HG03159 (cell line): Measurements from ENCODE around the gene SNPH.

ENCODE experiments used
- ATAC-seq: cut with Tn5 transposase; IDR thresholded peaks from one replicate; pipeline ENCODE4 v1.9.1; 2021; ENCODE audit warnings: mild to moderate bottlenecking, moderate library complexity; ENCODE audit not compliant: unreplicated experiment

SNPH gene

DNA sequence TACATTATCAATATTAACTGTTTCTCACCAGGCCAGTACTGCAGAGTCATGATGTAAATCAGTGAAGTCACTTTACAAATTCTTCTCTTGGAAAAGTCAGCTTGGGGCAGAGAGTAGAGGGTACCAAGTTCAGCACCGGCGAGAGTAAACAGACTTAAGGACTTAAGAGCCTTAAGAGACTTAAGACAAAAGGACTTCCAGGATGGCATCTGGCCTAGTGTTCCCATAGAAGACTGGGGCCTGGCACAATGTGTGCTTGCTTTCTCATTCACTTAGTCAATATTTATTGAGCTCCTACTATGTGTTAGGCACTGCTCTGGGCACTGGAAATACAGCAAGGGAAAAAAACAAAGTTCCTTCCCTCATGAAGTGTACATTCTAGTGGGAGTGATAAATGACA is 1.4 kb upstream of the SNPH start:
- no peak for ATAC-seq

DNA sequence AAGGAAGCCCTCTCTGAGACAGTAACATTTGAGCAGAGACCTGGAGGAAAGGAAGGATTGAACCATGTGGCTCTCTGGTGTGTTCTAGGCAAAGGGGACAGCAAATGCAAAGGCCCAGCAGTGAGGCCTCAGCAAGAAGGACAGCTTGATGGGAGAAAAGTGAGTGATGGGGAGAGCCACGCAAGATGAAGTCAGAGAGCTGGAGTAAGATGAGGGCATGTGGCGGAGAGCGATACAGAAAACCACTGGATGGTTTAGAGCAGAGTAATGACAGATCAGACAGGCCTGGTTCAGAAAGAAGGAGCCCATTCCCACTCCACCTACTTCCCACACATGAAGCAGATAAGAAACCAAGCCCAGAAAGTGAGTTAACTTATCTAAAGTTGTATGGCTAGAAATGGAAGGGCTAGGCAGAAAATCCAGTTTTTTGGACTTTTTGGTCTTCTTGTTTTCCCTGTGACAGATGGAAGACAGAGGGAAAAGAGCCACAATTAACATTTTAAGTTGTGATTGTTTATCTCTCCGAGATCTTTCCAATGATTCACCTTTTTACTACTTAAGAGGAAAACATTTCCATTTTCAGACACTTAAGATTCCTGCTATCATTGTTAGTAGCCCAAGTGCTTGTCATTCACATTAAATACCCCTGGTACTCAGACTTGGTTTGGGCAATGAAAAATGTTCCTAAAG is 723 bp upstream of the SNPH start:
- no peak for ATAC-seq

DNA sequence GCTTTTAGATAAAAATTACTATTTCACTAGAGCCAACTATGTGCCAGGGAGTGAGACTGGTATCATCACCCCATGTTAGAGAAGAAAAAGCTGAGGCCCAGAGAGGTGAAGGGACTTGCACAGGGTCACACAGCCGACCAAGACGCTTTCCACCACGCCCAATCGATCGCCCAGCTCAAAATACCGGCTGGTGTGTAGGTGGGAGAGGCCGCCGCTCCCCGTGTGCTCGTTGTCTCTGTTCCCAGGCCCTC is 253 bp upstream of the SNPH start:
- no peak for ATAC-seq

DNA sequence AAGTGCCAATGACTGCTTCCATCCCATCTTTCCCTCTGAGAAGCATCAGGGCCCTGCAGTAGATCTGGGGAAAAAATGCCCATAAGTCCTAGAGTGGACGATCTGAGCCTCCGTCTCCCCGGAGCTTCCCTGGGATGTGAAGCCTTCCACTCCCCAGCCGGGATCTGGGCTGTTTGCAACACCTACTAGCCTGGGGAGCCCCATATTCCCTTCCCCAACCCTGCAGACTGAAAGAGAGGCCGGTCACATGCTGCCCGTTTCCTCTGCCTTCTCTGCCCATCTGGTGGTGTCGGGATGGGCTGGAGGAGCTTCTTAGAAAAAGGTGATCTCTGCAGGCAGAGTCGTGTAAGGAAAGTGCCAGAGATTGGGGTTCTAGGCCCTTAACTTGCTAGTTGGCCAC is 1.1 kb downstream of the SNPH start:
- no peak for ATAC-seq

DNA sequence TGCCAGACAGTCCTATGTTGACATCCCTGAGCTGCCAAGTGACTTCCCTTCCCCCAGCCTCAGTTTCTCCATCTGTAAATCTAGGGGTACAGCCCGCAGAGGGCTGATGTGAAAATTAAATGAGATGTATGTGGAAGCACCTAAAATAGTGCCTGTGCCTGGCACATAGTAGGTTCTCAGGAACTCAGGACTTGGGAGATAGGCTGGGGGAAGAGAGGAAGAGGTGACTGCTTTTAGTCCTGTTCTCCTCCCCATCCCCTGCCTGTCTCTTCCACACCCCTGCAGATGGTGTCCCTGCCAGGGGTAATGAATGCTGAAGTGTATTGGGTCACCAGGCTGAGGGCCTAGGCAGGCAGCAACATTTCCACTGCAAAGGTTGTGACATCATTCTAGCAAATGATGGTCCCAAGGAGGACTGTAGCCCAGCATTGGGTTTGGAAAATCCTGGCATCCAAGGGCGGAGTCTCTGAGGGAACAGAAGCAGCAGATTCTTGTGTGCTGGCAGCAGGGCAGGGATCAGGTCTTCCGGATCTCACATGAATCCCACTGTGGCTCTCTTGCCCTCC is 1.8 kb downstream of the SNPH start:
- no peak for ATAC-seq

DNA sequence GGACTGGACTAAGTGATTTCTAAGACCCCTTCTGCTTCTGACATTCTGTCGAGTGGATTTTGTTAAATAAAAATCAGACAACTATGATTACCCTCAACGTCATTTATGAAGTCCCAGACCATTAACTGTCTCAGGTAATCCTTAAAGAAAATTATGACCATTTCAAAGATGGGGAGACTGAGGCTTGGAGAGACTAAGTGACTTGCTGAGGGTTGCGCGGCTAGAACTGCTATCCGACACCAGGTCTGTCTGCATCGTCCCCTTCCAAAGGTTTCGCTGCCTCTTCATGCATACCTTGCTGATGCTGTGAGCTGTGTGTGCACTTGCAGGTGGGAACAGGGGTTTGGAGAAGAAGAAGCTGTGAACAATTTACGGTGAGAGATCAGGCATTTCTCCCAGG is 3.1 kb downstream of the SNPH start:
- ATAC-seq: no peak

DNA sequence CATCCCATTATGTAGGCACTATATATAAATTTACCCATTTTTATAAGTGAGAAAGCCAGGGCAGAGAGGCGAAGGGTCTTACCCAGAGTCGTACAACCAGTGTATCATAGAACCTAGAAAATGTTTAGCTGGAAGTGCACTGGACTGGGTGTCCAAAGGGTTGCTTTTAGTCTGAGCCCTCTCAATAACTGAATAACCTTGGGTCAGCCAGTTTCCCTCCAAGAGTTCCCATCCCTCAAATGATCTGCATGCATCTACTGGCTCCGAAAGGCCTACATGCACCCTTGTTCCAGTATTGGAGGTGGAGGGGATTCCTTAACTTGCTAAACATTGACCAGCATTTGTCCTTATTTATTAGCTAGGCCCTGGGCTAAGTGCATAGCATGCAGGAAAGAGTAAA is 3.8 kb downstream of the SNPH start:
- ATAC-seq: no peak

DNA sequence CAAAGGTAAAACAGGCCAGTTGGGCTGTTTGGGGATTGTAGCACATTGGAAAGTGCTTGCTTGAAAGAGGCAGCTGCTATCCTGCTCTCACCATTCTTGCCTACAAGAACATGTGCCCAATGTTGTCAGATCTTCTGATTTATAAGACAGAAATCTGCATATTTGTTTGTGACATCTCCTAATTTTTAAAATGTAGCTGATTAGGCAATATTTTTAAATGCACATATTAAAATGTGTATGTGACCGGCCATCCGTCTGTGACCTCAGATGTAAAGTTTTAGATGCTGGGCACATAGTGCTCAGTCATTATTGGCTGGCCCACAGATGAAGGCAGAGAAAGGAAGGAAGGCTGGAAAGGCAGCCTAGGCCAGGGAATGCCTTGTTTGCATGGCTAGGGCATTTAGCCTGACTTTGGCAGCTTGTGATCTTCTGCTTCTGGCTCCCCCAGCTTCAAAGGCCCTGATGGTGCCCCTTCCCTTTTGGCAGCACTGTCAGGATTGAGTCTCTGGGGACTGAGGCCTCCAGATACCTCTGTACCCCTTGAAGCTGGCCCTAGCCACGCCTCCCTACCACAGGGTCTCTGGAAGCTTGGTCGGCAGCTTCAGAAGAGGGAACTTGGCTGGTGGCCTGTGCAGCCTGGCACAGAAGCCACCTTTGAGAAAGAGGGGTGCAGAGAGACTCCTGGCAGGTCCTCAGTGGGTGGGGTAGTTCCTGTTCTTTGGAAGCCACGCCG is 6.4 kb downstream of the SNPH start:
- ATAC-seq: no peak

DNA sequence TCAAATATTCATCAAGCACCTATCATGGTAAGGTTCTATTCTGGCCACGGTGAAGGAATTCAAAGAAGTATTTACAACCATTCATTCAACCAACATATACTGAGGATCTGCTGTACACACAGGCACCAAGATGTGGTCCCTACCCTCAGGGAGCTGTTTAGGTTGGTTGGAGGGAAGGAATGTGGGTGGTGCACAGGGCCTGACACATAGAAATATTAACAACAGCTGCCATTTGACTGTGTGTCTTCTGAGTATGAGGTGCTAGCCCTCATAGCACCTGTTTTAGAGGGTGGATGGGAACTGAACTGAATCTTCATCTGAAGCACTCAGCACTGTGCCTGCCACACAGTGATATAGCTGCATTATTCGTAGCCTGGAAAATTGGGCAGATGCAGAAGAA is 7.3 kb downstream of the SNPH start:
- ATAC-seq: no peak

DNA sequence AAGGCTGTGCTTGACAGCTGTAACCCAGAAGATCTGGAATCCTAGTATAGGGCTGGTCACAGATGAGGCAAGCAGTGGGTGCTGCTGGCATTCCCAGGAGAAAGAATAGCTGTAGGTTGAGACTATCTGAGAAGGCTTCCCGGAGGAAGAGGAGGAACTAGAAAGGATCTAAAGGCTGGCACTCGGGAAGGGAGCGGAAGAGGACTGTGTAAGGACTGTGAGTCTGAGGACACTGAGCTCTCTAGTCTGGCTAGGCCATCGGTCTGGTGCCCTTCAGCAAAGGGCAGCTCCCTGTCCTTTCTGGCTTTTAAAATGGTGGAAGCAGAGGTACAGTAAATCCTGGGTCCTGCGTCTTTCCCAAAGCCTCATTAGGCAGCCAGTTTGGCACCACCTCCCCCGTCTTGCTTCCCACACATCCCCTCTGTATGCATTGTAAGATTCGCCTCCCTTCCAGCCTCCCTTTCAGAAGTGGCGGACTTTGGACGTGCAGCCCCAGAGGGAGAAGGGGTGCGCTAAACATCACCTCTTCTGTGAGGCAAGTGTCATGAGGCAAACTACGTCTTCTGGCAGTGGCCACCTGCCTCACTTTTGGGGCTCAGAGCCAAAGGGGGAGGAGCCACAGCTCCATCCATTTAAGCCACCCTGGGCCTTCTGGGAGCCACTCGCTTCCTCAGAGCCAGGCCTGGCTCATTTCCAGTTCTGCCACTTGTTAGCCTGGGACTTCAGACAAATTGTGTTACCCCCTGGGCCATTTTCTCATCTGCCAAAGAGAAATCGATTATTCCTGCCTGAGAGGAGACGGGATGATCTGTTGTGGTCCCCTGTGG is 8.6 kb downstream of the SNPH start:
- ATAC-seq: no peak

DNA sequence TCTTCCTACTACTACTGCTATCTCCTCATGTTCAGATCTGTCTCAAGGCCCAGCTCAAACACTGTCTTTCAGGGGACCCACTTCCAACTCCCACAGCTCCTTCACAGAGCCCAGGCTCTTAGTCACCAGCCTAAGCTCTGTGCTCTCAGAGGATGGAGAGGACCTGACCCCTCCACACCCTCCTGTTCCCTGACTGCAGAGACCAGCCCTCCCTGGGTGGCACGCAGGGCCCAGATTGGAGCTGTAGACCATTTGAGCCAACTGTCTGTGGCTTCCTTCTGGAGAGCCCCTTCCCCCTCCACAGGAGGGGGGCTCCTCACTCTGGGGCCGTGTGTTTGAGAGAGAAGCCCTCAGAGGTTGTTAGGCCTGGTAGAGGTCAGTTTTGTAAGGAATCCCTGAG is 9.8 kb downstream of the SNPH start:
- no peak for ATAC-seq

DNA sequence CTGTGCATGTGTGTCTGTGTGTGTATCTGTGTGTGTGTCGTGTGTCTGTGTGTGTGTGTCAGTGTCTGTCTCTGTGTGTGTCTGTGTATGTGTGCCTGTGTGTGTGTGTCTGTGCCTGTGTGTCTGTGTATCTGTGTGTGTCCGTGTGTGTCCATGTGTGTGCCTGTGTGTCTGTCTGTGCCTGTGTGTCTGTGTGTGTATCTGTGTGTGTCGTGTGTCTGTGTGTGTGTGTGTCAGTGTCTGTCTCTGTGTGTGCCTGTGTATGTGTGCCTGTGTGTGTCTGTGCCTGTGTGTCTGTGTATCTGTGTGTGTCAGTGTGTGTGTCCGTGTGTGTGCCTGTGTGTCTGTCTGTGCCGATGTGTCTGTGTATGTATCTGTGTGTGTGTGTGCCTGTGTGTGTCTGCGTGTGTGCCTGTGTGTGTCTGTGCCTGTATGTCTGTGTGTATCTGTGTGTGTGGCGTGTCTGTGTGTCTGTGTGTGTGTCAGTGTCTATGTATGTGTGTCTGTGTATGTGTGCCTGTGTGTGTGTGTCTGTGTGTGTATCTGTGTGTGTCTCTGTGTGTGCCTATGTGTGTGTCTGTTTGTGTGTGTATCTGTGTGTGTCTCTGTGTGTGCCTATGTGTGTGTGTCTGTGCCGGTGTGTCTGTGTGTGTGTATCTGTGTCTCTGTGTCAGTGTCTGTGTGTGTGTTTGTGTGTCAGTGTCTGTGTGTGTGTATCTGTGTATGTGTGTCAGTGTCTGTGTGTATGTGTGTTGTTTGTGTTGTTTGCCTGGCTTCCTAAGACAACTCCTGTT is 11.6 kb downstream of the SNPH start:
- no peak for ATAC-seq

DNA sequence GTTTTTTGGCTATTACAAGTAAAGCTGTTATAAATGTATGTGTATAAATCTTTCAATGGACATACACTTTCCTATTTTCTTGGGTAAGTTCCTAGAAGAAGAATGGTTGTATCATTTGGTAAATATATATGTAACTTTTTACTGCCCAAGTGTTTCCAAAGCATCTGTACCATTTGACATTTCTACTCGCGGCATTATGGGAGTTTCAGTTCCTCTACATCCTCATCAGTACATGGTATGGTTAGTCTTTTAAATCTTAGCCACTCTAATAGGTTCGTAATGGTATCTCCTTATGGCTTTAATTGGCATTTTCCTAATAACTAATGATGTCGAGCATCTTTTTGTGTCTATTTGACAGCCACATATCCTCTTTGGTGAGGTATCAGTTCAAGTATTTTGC is 12.9 kb downstream of the SNPH start:
- ATAC-seq: no peak

DNA sequence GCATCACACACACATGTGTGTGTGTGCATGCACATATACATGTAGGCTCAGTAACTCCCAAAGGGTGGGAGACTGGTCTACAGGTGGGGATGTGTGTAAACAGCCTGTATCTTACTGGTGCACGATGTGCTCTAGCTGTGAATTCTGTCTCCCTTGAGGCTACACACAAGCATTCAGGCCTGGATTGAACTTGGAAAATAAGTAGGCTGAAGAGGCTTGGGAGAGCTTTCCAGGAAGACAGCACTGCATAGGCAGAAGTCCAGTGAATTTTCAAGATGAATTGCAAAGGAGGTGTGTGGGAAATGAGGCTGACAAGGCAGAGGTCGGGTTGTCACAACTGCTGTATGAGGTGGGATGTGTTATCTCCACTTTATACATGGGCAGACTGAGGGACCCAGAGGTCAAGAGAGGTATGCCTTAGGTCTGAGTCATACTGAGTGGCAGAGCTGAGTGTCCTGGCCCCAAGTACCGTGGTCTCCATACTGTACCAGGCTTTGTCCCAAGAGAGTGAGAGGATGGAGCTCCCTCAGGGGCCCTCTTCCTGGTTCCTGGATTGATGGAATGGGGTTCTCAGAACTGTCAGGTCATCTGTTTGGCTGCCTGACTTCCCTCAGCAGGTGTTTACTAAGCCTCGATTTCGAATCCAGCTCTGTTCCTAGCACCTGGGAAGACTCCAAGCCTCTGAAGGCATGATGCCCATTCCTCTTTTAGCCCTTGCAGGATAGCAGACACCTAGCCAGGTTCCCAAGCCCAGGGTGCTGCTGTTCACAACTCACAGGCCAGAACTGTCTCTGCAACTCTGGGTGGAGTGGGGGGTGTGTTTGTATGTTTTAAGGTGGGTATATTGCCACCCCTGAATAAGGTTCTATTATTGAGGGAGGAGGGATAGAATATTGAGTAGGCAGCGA is 14.4 kb downstream of the SNPH start:
- ATAC-seq: no peak

DNA sequence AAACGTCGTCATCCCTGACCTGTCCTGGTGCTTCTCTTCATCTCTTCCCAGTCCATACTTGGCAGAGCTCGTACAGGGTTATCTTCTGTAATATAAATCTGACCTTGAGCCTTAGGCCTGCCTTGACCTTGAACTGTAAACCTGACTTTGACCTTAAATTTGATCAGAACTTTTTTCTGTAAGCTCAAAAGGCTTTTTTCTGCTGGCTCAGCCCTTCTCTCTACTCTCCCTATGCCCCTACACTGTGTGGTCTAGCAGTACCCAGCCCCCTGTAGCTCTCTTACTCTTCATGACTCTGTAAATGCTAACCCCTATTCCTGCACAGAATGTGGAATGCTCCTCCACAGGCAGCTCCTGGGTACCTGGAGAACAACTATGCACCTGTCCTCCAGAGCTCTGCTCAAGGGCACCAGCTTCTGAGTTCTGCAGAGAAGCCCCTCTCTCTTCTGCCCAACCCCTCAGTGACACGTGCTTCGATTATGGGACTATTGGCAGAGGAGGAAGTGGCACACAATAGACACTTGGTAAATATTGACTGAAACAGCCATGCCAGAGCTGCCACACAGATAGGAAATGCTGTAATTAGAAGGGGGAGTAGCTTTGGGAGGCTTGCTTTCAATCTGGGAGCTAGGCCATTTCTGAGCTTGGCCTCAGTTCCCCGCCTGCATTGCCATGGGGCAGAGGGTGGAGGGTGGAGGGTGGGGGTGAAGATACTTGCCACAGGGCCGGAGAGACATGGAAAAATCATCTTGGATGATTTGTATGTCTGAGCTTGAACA is 15.4 kb downstream of the SNPH start:
- ATAC-seq: no peak

DNA sequence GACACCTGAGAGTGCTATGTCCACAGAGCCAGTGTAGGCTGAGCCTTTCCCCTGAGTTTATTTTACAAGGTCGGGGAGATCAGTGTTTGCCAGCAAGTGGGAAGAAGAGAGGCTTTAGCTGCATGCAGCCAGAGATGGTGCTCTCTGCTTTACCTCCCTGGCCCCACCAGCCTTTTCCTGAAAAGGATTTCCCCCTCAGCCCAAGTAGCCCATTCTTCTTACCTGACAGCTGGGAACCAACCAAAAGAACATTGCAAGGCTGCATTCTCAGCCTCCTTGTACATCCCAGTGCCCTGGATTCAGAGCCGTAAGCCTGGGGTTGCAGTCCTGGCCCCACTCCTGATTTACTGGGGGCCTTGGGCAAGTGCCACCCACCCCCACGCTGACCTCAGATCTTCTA is 16.9 kb downstream of the SNPH start:
- no peak for ATAC-seq

DNA sequence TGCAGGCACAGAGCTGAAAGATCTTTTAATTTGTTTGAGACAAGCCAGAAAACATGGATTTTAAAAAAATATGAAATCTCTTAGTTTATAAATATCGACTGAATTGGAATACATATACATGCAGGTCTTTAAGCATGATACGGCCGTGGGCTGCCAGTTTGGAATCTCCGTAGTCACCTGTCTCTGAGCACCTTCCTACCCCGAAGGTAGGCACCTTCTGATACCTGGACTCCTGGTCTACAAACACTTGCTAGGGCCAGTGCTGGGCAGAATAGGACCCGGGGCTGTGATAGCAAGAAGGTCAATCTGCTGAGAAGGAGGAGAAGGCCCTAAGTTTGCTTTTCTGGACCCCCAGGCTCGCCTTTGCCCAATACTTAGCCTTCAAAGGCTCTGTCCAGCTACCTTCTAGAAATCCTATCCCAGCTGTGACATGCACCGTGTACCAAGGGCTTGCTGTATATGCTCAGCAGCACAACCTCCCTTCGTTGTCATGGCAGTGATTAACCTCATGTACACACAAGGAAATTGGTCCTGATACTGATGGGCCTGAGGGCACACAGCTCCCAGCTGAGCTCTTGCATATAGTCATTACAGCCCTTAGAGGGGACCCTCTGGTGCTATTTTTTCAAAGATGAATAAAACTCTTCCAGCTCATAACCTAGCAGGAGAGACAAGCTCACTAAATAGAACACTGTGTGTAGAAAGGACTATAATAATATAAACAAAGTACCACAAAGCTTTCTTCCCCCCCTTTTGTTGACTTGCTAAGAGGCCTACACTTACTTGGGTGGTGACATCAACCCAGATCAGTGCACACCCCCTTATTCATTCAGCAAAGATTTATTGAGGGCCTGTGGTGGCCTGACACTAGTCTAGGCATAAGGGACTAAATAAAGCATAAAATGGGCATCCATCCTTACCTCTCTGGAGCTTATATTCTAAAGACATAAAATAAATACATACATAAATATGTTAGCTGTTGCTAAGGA is 17.7 kb downstream of the SNPH start:
- ATAC-seq: no peak
